ENCODE measurements around the gene DENND1B. TPM values are rescaled to one million over a fixed set of nuclear protein-coding genes. Genes with fewer than 3 reads are reported as not detected.
A peak's percentile ranks its signal among the peaks of the same experiment; 100 is the strongest.

The DENND1B gene
- total RNA-seq, 4 donors from 2014 or later = 1.8 to 37.5 (median 19.5) TPM

DNA sequence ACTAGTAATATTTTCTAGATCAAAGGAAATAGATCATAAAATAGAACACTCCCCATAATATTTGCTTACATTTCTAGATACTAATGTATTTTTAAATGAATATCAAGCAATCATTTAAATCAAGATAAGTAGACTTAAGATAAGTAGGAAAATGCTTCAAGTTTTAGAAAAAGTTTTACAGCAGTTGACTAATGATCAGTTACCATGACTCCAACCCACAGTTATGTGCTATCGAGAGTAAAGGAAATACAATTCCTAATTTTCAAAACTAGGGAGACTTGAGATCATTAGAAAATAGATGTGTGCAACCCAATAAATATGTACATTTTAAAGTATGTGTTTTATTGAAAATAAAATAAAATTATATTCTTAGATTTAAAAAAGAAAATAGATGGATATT lies 95.0 kb downstream of the DENND1B start:
- no peak for DNase-seq
- no peak for TF ChIP-seq POLR2A (IDR thresholded peaks at IDR 0.05)
- TF ChIP-seq, protein P1, sequence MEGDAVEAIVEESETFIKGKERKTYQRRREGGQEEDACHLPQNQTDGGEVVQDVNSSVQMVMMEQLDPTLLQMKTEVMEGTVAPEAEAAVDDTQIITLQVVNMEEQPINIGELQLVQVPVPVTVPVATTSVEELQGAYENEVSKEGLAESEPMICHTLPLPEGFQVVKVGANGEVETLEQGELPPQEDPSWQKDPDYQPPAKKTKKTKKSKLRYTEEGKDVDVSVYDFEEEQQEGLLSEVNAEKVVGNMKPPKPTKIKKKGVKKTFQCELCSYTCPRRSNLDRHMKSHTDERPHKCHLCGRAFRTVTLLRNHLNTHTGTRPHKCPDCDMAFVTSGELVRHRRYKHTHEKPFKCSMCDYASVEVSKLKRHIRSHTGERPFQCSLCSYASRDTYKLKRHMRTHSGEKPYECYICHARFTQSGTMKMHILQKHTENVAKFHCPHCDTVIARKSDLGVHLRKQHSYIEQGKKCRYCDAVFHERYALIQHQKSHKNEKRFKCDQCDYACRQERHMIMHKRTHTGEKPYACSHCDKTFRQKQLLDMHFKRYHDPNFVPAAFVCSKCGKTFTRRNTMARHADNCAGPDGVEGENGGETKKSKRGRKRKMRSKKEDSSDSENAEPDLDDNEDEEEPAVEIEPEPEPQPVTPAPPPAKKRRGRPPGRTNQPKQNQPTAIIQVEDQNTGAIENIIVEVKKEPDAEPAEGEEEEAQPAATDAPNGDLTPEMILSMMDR (IDR thresholded peaks at IDR 0.05) = no peak
- H3K36me3 ChIP-seq = no peaks in the 10 kb centered on the region
- H3K9me3 ChIP-seq = no peaks in the 10 kb centered on the region
- H3K4me3 ChIP-seq = no peak overlapping the region
- H3K4me1 ChIP-seq = no peaks in the 10 kb centered on the region
- H3K27me3 ChIP-seq = no peaks in the 10 kb centered on the region
- no peak overlapping the region for H3K27ac ChIP-seq
- intact Hi-C loops (cut with DNase I; ENCODE audit: low total_unique reads) = no loop called here

DNA sequence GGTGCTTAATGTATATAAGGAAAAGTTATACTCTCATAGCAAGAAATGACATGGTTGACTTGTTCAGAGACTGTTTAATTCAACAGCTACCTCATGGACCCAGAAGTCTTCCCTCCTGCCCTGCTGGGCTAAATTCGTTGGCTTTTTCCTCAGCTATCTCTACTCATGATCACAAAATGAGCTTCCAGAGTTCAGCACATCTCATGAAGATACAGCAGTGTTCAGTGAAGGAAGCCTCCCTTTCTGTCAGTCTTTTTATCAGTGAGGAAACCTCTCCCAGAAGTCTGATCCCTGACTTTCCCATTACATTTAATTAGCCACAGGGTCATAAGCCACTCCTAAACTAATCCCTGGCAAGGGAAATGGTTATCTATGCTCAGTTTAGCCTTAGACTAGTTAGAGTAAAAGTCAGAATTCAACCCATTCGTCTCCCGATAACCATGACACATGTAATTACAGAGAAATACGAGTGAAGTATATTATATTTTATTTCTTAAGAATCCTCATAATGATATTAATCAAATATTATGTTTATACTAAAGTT lies 97.5 kb downstream of the DENND1B start:
- no peak for DNase-seq
- Histone ChIP-seq H3K27ac (no peak overlapping the region), H3K27me3 (no peaks in the 10 kb centered on the region), H3K4me1 (no peaks in the 10 kb centered on the region), H3K9me3 (no peaks in the 10 kb centered on the region), H3K36me3 (no peaks in the 10 kb centered on the region), H3K4me3 (no peak overlapping the region)
- TF ChIP-seq POLR2A (IDR thresholded peaks at IDR 0.05) = no peak
- TF ChIP-seq, protein P1 (IDR thresholded peaks at IDR 0.05) = no peak
- intact Hi-C loops (cut with DNase I; ENCODE audit: low total_unique reads) = no loop called here

DNA sequence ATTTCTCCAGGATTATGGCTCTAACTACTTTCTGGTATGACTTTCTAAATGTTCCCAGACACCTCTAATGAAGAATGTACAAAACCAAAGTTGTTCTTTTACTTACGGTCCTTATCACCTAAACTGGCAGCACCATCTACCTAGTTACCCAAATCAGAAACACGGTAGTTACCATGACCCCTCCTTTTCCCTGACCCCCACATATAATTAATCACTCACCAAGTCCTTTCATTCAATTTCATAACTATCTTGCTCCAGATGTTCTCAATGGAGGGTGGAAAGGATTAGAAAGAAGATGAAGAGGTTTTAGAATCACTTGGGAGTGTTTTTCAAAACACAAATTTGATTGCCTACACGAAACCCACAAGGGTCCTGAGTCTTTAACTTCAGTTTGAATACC lies 98.0 kb downstream of the DENND1B start:
- TF ChIP-seq, protein P1 (IDR thresholded peaks at IDR 0.05) = no peak
- H3K9me3 ChIP-seq = no peaks in the 10 kb centered on the region
- H3K36me3 ChIP-seq = no peaks in the 10 kb centered on the region
- H3K4me1 ChIP-seq = no peaks in the 10 kb centered on the region
- DNase-seq = no peak
- no peak overlapping the region for H3K27ac ChIP-seq
- no peak overlapping the region for H3K4me3 ChIP-seq
- H3K27me3 ChIP-seq = no peaks in the 10 kb centered on the region
- intact Hi-C loops (cut with DNase I; ENCODE audit: low total_unique reads) = no loop called here

DNA sequence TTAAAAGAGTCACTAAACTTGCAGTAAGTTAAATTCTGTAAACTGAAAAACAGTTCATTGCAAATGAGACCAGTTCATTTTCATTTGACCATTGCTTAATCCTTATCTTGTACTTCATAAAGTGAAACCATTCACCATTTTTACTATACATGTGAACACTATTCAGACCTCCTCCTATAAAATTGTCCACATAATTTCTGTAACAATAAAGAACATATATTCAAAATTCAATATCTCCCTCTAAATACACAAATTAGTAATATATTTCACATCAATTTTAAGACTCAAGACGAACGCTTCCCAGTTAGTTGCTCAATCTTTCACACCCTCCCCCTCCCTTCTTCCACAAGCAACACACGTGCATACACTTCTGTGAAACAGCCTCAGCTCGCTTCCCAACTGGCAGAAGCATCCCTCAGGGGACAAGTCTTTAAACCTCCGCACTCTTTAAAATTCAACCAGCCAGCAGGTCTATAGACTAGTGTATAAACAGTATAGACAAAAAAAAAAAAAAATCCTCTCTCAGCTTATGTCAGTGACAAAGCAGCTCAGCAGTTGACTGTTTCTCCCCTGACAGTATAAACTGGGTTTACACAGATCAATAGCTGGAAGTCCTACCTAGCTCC lies 99.6 kb downstream of the DENND1B start:
- Histone ChIP-seq H3K4me3 (peak overlapping the region in 1 of 2 donors; percentile 12), H3K27me3 (no peaks in the 10 kb centered on the region), H3K36me3 (no peaks in the 10 kb centered on the region), H3K9me3 (no peaks in the 10 kb centered on the region), H3K27ac (no peak overlapping the region), H3K4me1 (no peaks in the 10 kb centered on the region)
- TF ChIP-seq, protein P1 (IDR thresholded peaks at IDR 0.05) = no peak
- no peak for TF ChIP-seq POLR2A (IDR thresholded peaks at IDR 0.05)
- DNase-seq = peak; percentile 13 to 16
- intact Hi-C loops (cut with DNase I; ENCODE audit: low total_unique reads) = no loop called here

DNA sequence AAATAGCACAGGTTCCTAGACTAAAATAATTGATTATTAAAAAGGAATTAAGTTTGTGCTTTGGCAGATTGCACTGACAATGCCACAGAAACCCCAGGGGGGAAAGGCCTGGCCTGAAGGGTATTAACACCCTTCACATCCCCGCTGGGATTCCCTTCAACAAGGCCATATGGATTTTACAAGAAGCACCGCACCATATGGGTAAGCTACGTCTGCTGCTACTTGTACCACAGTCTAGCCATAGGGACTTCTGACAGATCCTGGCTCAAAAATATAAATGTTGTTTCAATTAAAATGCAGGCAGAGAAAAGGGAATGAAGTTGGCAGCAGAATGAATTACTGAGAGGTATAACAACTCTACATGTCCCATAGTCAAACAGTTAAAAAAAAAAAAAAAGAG lies 101.0 kb downstream of the DENND1B start:
- H3K4me3 ChIP-seq = no peak overlapping the region
- no peaks in the 10 kb centered on the region for H3K36me3 ChIP-seq
- TF ChIP-seq, protein P1 (IDR thresholded peaks at IDR 0.05) = no peak
- TF ChIP-seq POLR2A (IDR thresholded peaks at IDR 0.05) = no peak
- intact Hi-C loops (cut with DNase I; ENCODE audit: low total_unique reads) = no loop called here
- no peak overlapping the region for H3K27ac ChIP-seq
- H3K27me3 ChIP-seq = no peaks in the 10 kb centered on the region
- no peaks in the 10 kb centered on the region for H3K4me1 ChIP-seq
- no peaks in the 10 kb centered on the region for H3K9me3 ChIP-seq
- no peak for DNase-seq
